Thymus (tissue), 11 donors: ENCODE measurements around the gene LGALS9B. TPM values are rescaled to one million over a fixed set of nuclear protein-coding genes. Genes with fewer than 3 reads are reported as not detected.
"Not testable (repeated sequence)": the region's sequence is repeated elsewhere in the genome, so short reads cannot be mapped to it uniquely, and the experiment has no call there.

ENCODE experiments used
- DNase-seq, 9 donors: peaks; one replicate each; pipeline ENCODE4 v3.0.0-alpha.2; 2013; ENCODE audit warnings: low spot score in 9 of 9, low read depth in 6 of 9, missing footprints in 1 of 9
- H3K27ac ChIP-seq, 2 donors: one replicate each; pipeline ENCODE4 v1.5.1; 2013; ENCODE audit warnings: control low read depth in 1 of 2, low read depth in 1 of 2, low read length in 1 of 2, mild to moderate bottlenecking in 1 of 2, moderate library complexity in 1 of 2
- H3K27me3 ChIP-seq, 2 donors: one replicate each; pipeline ENCODE4 v1.5.1; 2013; ENCODE audit warnings: low read length in 1 of 2; ENCODE audit not compliant: control insufficient read depth in 2 of 2, insufficient read depth in 1 of 2
- H3K36me3 ChIP-seq, 2 donors: one replicate each; pipeline ENCODE4 v1.5.1; 2013; ENCODE audit warnings: low read length in 1 of 2, mild to moderate bottlenecking in 1 of 2, moderate library complexity in 1 of 2; ENCODE audit not compliant: control insufficient read depth in 2 of 2, insufficient read depth in 2 of 2
- H3K4me1 ChIP-seq, 2 donors: one replicate each; pipeline ENCODE4 v1.5.1; 2013; ENCODE audit warnings: low read length in 2 of 2; ENCODE audit not compliant: control insufficient read depth in 2 of 2, insufficient read depth in 2 of 2
- H3K4me3 ChIP-seq, 2 donors: one replicate each; pipeline ENCODE4 v1.5.1; 2013; ENCODE audit warnings: low read length in 2 of 2, control low read depth in 1 of 2, mild to moderate bottlenecking in 1 of 2
- H3K9me3 ChIP-seq, 2 donors: one replicate each; pipeline ENCODE4 v1.5.1; 2013; ENCODE audit warnings: low read length in 1 of 2, mild to moderate bottlenecking in 1 of 2; ENCODE audit not compliant: control insufficient read depth in 2 of 2, insufficient read depth in 1 of 2
- WGBS: extraction: QIAGEN DNeasy Blood & Tissue Kit; methylation state at CpG from one replicate; pipeline ENCODE4 v1.1.7; 2013; 5-methylcytosine and 5-hydroxymethylcytosine counted together
- polyA plus RNA-seq: library from polyadenylated mRNA; stranded (reverse); fragments of 200-250 nt; gene quantifications from one replicate; pipeline ENCODE4 v1.2.3, GENCODE V29; 2013
- total RNA-seq: library from RNA; stranded (reverse); fragments of 120-200 nt; gene quantifications from one replicate; pipeline ENCODE4 v1.2.4, GENCODE V29; 2013
- donor health status: healthy.

LGALS9B gene
- total and polyA plus RNA-seq, 2 donors, result 0.05 to 0.09 TPM

- H3K27me3 ChIP-seq, DNase-seq, H3K4me3 ChIP-seq, H3K9me3 ChIP-seq, H3K36me3 ChIP-seq, H3K27ac ChIP-seq, H3K4me1 ChIP-seq: not testable (repeated sequence)
- 90% methylated on average over 5 of the region's 10 CpGs for WGBS
Observed at GRCh38 chr17:20457848-20458381, 9.4 kb downstream of the LGALS9B start.

- WGBS, result no CpG with 5 or more reads among the region's 10 CpGs
- H3K27me3 ChIP-seq, DNase-seq, H3K4me1 ChIP-seq, H3K4me3 ChIP-seq, H3K27ac ChIP-seq, H3K9me3 ChIP-seq, H3K36me3 ChIP-seq: not testable (repeated sequence)
Observed at GRCh38 chr17:20455106-20455505, 12.2 kb downstream of the LGALS9B start.

GRCh38 chr17:20453820-20454434, 13.4 kb downstream of the LGALS9B start:
- H3K4me3 ChIP-seq, H3K9me3 ChIP-seq, H3K27me3 ChIP-seq, H3K36me3 ChIP-seq, H3K27ac ChIP-seq, DNase-seq, H3K4me1 ChIP-seq: not testable (repeated sequence)
- over 99% methylated on average over 5 of the region's 11 CpGs for WGBS

- H3K27ac ChIP-seq, H3K9me3 ChIP-seq, H3K36me3 ChIP-seq, H3K4me3 ChIP-seq, H3K4me1 ChIP-seq, H3K27me3 ChIP-seq, DNase-seq: not testable (repeated sequence)
- WGBS, result 60% methylated on average over 10 of the region's 12 CpGs
Observed at GRCh38 chr17:20450852-20451251, 16.5 kb downstream of the LGALS9B start.

GRCh38 chr17:20447534-20448321, 19.6 kb downstream of the LGALS9B start:
- WGBS, result 95% methylated on average over 25 of the region's 26 CpGs

GRCh38 chr17:20446895-20447294, 20.4 kb downstream of the LGALS9B start:
- not testable (repeated sequence) for H3K9me3 ChIP-seq, H3K27ac ChIP-seq, H3K27me3 ChIP-seq, H3K4me1 ChIP-seq, DNase-seq, H3K4me3 ChIP-seq, H3K36me3 ChIP-seq
- 90% methylated on average over 6 of the region's 6 CpGs for WGBS

More at GRCh38 chr17:20447534-20448321, 19.6 kb downstream of the LGALS9B start:
- H3K27ac ChIP-seq, H3K36me3 ChIP-seq, DNase-seq, H3K4me3 ChIP-seq, H3K27me3 ChIP-seq, H3K9me3 ChIP-seq, H3K4me1 ChIP-seq: not testable (repeated sequence)

- not testable (repeated sequence) for DNase-seq, H3K27me3 ChIP-seq, H3K9me3 ChIP-seq, H3K27ac ChIP-seq, H3K36me3 ChIP-seq, H3K4me1 ChIP-seq, H3K4me3 ChIP-seq
- 86% methylated on average over 4 of the region's 8 CpGs for WGBS
Observed at GRCh38 chr17:20444581-20445236, 22.6 kb downstream of the LGALS9B start.

- DNase-seq, H3K27me3 ChIP-seq, H3K4me1 ChIP-seq, H3K27ac ChIP-seq, H3K9me3 ChIP-seq, H3K36me3 ChIP-seq, H3K4me3 ChIP-seq: not testable (repeated sequence)
- WGBS, result 98% methylated on average over 16 of the region's 16 CpGs
Observed at GRCh38 chr17:20444173-20444572, 23.2 kb downstream of the LGALS9B start.

- H3K27ac ChIP-seq, H3K4me1 ChIP-seq, H3K27me3 ChIP-seq, H3K36me3 ChIP-seq, DNase-seq, H3K4me3 ChIP-seq, H3K9me3 ChIP-seq: not testable (repeated sequence)
- 81% methylated on average over 2 of the region's 9 CpGs for WGBS
Observed at GRCh38 chr17:20443632-20444031, 23.7 kb downstream of the LGALS9B start.
